A549 (cell line): ENCODE results near the gene BACH1.

Experiments
- CEBPB ChIP-seq, 2 experiments: fragments of >200 bp in 1 of 2; sonication (Bioruptor Twin) in 1 of 2; formaldehyde crosslinking in 1 of 2; IDR thresholded peaks; 2 replicates each; pipeline ENCODE4 v1.6.1; 2012 to 2016
- CTCF ChIP-seq: fragments of >200 bp; sonication (Bioruptor Twin); formaldehyde crosslinking; IDR thresholded peaks from 3 replicates; pipeline ENCODE4 v1.5.1; 2016
- MYC ChIP-seq: IDR thresholded peaks from 2 replicates; pipeline ENCODE4 v1.6.1; 2012; ENCODE audit warnings: mild to moderate bottlenecking, inconsistent platforms, low read length, improper control_type of control experiment, borderline replicate concordance
- PBX3 ChIP-seq: IDR thresholded peaks from 2 replicates; pipeline ENCODE4 v1.6.1; 2012
- RARB ChIP-seq: fragments of 250-450 bp; sonication (Bioruptor Pico); IDR thresholded peaks from 2 replicates; pipeline ENCODE4 v1.8.0; 2021; ENCODE audit warnings: mild to moderate bottlenecking, moderate library complexity
- RFX5 ChIP-seq: fragments of 450-650 bp; IDR thresholded peaks from 2 replicates; pipeline ENCODE4 v1.7.1; 2014; ENCODE audit warnings: antibody characterized with exemption, mild to moderate bottlenecking, moderate library complexity

- no peak for TF ChIP-seq CEBPB (IDR thresholded peaks at IDR 0.05)
- no peak for TF ChIP-seq CTCF
- TF ChIP-seq PBX3, result no peak
- no peak for TF ChIP-seq RARB (CRISPR knock-in tag)
- TF ChIP-seq RFX5, result no peak
- no peak for TF ChIP-seq MYC
Measured at GRCh38 chr21:29330797-29331196, 32.1 kb downstream of the BACH1 start.
